GM13977 (cell line): ENCODE results near the gene BNC2.
A peak's percentile ranks its signal among the peaks of the same experiment; 100 is the strongest.

ENCODE experiments used
- DNase-seq: peaks from one replicate; pipeline ENCODE4 v3.0.0; 2012; ENCODE audit warnings: low spot score
- CTCF ChIP-seq: IDR thresholded peaks from 2 replicates; pipeline ENCODE4 v1.5.1; 2012; ENCODE audit warnings: mild to moderate bottlenecking, control low read depth; ENCODE audit not compliant: insufficient read depth; ENCODE audit errors: extremely low read depth, missing control alignments
- in situ Hi-C: fragments of 300-500 bp; cut with MboI; formaldehyde crosslinking; loops from one replicate; pipeline ENCODE4 v1.12.0; 2022; ENCODE audit warnings: low sequenced_read_pairs, low pct_unique_long_range_greater_than_20kb, mixed read lengths, inconsistent platforms; ENCODE audit not compliant: unreplicated experiment

Gene BNC2

GRCh38 chr9:16575142-16575985 lies 295.1 kb downstream of the BNC2 start:
- DNase-seq, result no peak
- in situ Hi-C loops, result no loop called here
- no peak for TF ChIP-seq CTCF

GRCh38 chr9:16572005-16572734 lies 298.3 kb downstream of the BNC2 start:
- in situ Hi-C loops, result no loop called here
- DNase-seq, result no peak

GRCh38 chr9:16571127-16571802 lies 299.2 kb downstream of the BNC2 start:
- in situ Hi-C loops, result no loop called here
- DNase-seq, result no peak
- TF ChIP-seq CTCF, result no peak

More at GRCh38 chr9:16572005-16572734, 298.3 kb downstream of the BNC2 start:
- no peak for TF ChIP-seq CTCF

- in situ Hi-C loops, result no loop called here
- TF ChIP-seq CTCF, result no peak
- DNase-seq, result no peak
These were observed 307.0 kb downstream of the BNC2 start for GRCh38 chr9:16563446-16563845.

- no peak for TF ChIP-seq CTCF
- no peak for DNase-seq
- in situ Hi-C loops, result no loop called here
These were observed 309.3 kb downstream of the BNC2 start for GRCh38 chr9:16561121-16561520.

- TF ChIP-seq CTCF, result no peak
- in situ Hi-C loops, result no loop called here
- DNase-seq, result peak; percentile 10
These were observed 310.9 kb downstream of the BNC2 start for GRCh38 chr9:16559418-16560188.
